ENCODE results near the gene A2M. TPM values are rescaled to one million over a fixed set of nuclear protein-coding genes. Genes with fewer than 3 reads are reported as not detected.

A2M gene
- total and polyA plus RNA-seq, 2 experiments from 2014 or later: 0.92 TPM; not detected in 1

DNA sequence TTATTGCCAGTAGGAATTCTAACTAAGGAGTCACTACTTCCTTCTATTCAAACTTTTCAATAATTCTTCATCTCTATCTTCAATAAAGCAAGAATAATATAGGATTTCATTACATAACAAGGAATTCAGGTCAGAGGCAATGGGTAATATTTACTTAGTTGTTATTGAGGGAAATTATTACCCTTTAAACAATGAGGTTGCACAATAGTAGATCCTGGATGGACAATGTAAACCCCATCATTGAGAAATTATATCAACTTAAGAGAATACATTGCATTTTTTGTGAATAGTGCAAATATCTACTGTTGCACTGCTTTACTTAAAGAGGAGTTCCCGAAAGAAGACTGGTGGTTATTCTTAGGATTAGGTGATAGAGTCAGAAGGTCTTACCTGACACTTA lies 43.8 kb downstream of the A2M start (continued):
- TF ChIP-seq ZNF462 (CRISPR knock-in tag; IDR thresholded peaks at IDR 0.05) (no peak), NANOG (IDR thresholded peaks at IDR 0.05; ENCODE audit: borderline replicate concordance) (no peak), ZNF114 (CRISPR knock-in tag; IDR thresholded peaks at IDR 0.05) (no peak)

DNA sequence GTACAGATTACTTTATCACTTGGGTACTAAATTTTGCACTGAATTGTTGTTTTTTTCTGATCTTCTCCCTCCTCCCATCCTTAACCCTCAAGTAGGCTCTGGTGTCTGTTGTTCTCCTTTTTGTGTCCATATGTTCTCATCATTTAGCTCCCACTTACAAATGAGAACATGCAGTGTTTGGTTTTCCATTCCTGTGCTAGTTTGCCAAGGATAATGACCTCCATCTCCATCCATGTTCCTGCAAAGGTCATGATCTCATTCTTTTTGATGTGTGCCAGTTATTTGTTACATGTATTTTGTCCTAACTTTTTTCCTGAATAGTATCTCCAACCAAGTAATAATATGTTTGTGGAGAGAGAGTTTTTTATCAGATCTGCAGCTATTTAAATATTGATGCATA lies 44.2 kb downstream of the A2M start:
- Mint-ChIP-seq H3K9me3 (peaks cover 2% of the 10 kb centered on the region; the same call in 2 of the 3 replicates), H3K27me3 (ENCODE audit: insufficient read depth, low read depth, poor library complexity) (peaks cover 1% of the 10 kb centered on the region), H3K27ac (no peak overlapping the region), H3K36me3 (ENCODE audit: low read depth) (peaks cover 3% of the 10 kb centered on the region; the same call in 2 of the 3 replicates), H3K4me1 (no peaks in the 10 kb centered on the region), H3K4me3 (no peak overlapping the region)
- Histone ChIP-seq H3K4me1 (ENCODE audit: insufficient read depth) (no peaks in the 10 kb centered on the region), H3K4me2 (no peak overlapping the region), H3K9me2 (ENCODE audit: insufficient read depth) (no peaks in the 10 kb centered on the region), H2AFZ (no peak overlapping the region), H4K20me1 (replicated peaks; ENCODE audit: insufficient read depth) (no peaks in the 10 kb centered on the region), H3K36me3 (ENCODE audit: insufficient read depth) (no peaks in the 10 kb centered on the region), H3K4me3 (no peak overlapping the region), H3K79me2 (replicated peaks; ENCODE audit: insufficient read depth) (no peaks in the 10 kb centered on the region), H3K27me3 (ENCODE audit: insufficient read depth) (no peaks in the 10 kb centered on the region), H3F3A (replicated peaks; ENCODE audit: low read depth) (no peaks in the 10 kb centered on the region), H3K27ac (ENCODE audit: low read depth) (no peak overlapping the region)
- DNase-seq (ENCODE audit: low spot score) (no peak), ATAC-seq (no peak)
- no peak for TF ChIP-seq ZNF331 (CRISPR knock-in tag; IDR thresholded peaks at IDR 0.05; ENCODE audit: low read depth)
- no peak for TF ChIP-seq EZH2phosphoT487 (IDR thresholded peaks at IDR 0.05; ENCODE audit: unreplicated experiment)
- no peak for TF ChIP-seq NANOG (IDR thresholded peaks at IDR 0.05; ENCODE audit: borderline replicate concordance)
- no peak for TF ChIP-seq STAT1 (IDR thresholded peaks at IDR 0.05; ENCODE audit: unreplicated experiment)
- no peak for TF ChIP-seq ZNF462 (CRISPR knock-in tag; IDR thresholded peaks at IDR 0.05)
- no peak for TF ChIP-seq EZH2 (IDR thresholded peaks at IDR 0.05; ENCODE audit: low read depth, unreplicated experiment)
- no peak for TF ChIP-seq CREB1 (CRISPR knock-in tag; IDR thresholded peaks at IDR 0.05; ENCODE audit: low read depth)
- no peak for TF ChIP-seq JUNB (IDR thresholded peaks at IDR 0.05; ENCODE audit: unreplicated experiment)
- no peak for TF ChIP-seq POLR2AphosphoS5 (IDR thresholded peaks at IDR 0.05; ENCODE audit: low read depth)

All from GM23338 (cell line).